Stimulated activated memory B cell treated with anti-CD40 and anti-IgM and Interleukin-4, amounts not matched to agents 10 μg/mL and 1 μg/mL and 100 μg/mL, for 72 hours (primary cell): ENCODE measurements around the gene MYBPC2.
A peak's percentile ranks its signal among the peaks of the same experiment; 100 is the strongest.

ENCODE experiments used
- ATAC-seq: fragments of 150-1000 bp; cut with Tn5 transposase; 2 replicates; pipeline ENCODE4 v1.10.0; 2021
- H3K27ac Mint-ChIP-seq: one replicate; pipeline ENCODE4 v1.8.0; 2022; ENCODE audit warnings: mild to moderate bottlenecking, mixed read lengths
- H3K27me3 Mint-ChIP-seq: one replicate; pipeline ENCODE4 v1.8.0; 2022; ENCODE audit warnings: mixed read lengths
- H3K36me3 Mint-ChIP-seq: one replicate; pipeline ENCODE4 v1.8.0; 2022; ENCODE audit warnings: mixed read lengths
- H3K4me1 Mint-ChIP-seq: one replicate; pipeline ENCODE4 v1.8.0; 2022; ENCODE audit warnings: mixed read lengths
- H3K4me3 Mint-ChIP-seq: one replicate; pipeline ENCODE4 v1.8.0; 2022; ENCODE audit warnings: mild to moderate bottlenecking, moderate library complexity, mixed read lengths
- H3K9me3 Mint-ChIP-seq: one replicate; pipeline ENCODE4 v1.8.0; 2022; ENCODE audit warnings: mixed read lengths

MYBPC2 gene

DNA sequence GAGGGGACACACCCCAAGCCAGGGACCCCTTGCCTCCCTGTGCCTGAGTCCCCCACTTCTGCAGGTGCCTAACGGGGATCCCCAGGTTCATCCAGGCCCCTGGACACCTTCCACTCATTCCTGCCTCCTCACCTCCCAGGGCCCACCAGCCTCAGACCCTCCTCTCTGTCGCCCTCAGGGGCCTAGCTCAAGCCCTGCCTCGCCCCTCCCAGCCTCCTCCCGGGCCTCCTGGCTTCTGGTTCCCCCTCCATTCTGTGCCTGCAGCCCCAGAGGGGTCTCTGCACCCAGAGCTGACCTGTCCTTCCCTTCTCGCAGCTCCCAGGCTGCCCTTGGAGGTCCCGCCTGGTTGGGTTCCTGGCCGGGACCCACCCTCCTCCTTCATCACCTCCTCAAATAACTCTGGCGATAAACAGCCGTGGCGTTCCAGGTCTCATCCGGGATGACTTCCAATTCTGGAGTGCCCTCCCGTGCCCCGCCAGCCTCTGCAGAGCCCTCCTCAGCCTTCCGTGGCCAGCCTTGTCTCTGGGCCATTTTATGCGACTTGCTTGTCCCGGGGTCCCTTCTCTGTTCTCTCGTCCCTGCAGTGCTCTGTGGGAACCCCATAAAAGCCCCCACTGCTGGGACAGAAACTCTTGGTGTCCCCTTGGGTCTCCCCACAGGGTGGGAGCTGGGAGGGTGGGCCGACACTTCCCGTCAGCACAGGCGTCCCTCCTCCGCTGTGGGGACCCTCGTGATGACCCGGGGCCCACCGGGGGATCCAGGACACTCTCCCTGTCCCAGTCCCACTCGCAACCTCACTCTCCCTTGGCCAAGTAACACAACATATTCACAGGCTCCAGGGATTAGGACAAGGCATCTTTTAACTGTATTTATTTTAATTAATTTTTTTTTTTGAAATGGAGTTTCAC is 69.1 kb downstream of the MYBPC2 start:
- no peaks in the 10 kb centered on the region for H3K4me1 Mint-ChIP-seq
- no peak overlapping the region for H3K27ac Mint-ChIP-seq
- H3K9me3 Mint-ChIP-seq = no peaks in the 10 kb centered on the region
- H3K36me3 Mint-ChIP-seq = peaks cover 11% of the 10 kb centered on the region
- H3K4me3 Mint-ChIP-seq = no peak overlapping the region
- no peaks in the 10 kb centered on the region for H3K27me3 Mint-ChIP-seq
- ATAC-seq = no peak

DNA sequence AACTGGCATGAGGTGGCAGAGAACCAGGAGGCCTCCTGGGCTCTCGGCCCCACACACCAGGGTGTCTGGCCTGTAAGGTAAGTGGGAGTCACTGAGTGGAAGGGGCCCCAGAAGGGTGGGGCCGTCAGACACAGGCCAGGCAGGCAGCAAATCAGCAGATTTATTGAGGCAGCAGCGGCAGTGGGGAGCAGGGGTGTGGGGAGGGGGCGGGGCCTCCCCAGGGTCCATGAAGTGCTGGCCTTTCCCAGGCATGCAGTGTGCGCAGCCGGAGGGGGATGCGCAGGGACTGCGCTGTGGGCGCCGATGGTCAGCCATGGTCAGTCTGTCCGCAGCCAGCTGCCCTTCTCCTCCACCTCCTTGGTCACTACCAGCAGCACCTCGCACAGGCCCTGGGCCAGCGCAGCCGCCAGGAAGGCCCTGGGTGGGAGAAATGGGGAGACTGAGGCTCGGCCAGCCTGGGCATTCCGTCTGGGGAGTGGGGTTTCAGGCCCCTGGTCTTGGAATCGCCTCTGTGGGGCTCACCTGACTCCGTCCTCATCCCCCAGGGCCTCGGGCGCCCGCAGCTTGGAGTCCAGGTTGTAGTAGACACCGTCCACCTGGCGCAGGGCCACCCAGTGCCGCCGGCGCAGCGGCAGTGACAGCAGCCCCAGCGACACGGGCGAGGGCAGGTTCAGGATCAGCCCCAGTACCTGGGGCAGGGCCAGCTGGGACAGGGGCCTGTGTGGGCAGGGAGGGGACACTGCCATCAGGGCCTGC is 73.3 kb downstream of the MYBPC2 start:
- no peak for ATAC-seq
- H3K27ac Mint-ChIP-seq = no peak overlapping the region
- H3K4me3 Mint-ChIP-seq = no peak overlapping the region
- peaks cover 26% of the 10 kb centered on the region for H3K36me3 Mint-ChIP-seq
- no peaks in the 10 kb centered on the region for H3K9me3 Mint-ChIP-seq
- H3K27me3 Mint-ChIP-seq = no peaks in the 10 kb centered on the region
- H3K4me1 Mint-ChIP-seq = peaks cover 18% of the 10 kb centered on the region

DNA sequence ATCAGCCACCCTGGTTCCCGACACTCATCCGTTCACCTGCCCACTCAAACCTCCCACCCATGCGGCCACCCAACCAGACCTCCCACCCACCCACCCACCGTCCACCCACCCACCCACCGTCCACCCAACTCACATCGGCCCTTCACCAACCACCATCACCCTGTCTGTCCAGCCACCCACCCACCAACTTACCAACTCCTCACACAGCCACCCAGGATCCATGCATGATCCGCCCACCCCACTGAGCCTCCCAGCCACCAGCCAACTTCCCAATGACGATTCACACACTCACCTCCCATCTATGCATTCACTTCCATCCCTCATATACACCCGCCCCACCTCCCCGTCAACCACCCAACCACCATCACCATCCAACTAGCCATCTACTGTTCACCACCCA is 74.0 kb downstream of the MYBPC2 start:
- peaks cover 2% of the 10 kb centered on the region for H3K9me3 Mint-ChIP-seq
- no peaks in the 10 kb centered on the region for H3K27me3 Mint-ChIP-seq
- ATAC-seq = no peak
- peaks cover 26% of the 10 kb centered on the region for H3K36me3 Mint-ChIP-seq
- H3K27ac Mint-ChIP-seq = no peak overlapping the region
- H3K4me1 Mint-ChIP-seq = peaks cover 24% of the 10 kb centered on the region
- no peak overlapping the region for H3K4me3 Mint-ChIP-seq

DNA sequence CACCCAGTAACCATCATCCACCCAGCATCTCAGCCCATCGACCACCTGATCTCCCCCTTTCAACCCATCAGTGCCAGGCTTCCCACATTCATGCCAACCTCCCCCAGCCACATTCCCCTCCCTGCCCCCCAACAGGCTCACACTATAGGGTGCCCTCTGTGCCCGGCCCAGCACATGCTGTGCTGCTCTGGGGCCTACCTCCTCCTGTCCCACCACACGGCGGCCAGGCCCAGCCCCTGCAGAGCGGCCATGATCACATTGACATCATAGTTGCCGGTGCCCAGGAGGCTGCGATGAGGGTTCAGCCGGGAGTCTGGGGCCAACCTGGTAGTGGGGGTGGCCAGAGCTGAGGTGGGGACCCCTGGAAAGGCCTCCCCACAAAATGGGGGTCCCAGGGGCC is 74.7 kb downstream of the MYBPC2 start:
- Mint-ChIP-seq H3K9me3 (peaks cover 2% of the 10 kb centered on the region), H3K27me3 (no peaks in the 10 kb centered on the region), H3K4me1 (peaks cover 28% of the 10 kb centered on the region), H3K4me3 (no peak overlapping the region), H3K27ac (no peak overlapping the region), H3K36me3 (peaks cover 26% of the 10 kb centered on the region)
- ATAC-seq = no peak

DNA sequence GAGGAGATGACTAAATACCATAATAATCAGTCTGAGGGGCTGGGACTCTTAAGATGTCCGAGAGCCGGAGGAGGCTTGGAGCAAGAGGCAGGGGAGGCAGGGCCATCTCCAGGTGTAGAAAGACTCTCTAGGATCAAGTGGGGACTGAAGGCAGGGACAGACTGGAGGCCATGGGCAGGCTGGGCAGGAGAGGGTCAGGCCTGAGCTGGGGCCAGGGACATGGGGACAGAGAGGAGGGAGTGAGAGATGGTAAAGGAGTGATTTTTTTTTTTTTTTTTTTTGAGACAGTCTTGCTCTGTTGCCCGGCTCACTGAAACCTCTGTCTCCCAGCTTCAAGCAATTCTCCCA is 76.1 kb downstream of the MYBPC2 start:
- H3K9me3 Mint-ChIP-seq = peaks cover 2% of the 10 kb centered on the region
- no peak overlapping the region for H3K27ac Mint-ChIP-seq
- peaks cover 26% of the 10 kb centered on the region for H3K36me3 Mint-ChIP-seq
- H3K27me3 Mint-ChIP-seq = peaks cover 11% of the 10 kb centered on the region
- ATAC-seq = no peak
- H3K4me1 Mint-ChIP-seq = peaks cover 28% of the 10 kb centered on the region
- no peak overlapping the region for H3K4me3 Mint-ChIP-seq

DNA sequence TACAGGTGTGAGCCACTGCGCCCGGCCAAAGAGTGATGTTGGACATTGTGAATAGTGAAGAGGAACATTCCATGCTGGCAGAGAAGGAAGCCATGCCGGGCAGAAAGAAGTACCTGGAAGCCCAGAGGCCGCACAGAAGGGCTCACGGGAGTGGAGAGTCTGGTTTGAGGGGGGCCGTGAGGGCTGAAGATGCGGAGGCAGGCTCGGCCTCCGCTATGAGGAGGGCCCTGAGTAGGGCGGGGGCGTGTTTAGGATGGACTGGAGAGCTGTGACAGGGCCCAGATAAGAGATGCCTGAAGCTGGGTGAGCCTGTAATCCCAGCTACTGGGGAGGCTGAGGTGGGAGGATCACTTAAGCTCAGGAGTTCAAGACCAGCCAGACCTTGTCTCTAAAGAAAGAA is 76.7 kb downstream of the MYBPC2 start:
- ATAC-seq = no peak
- Mint-ChIP-seq H3K27ac (no peak overlapping the region), H3K27me3 (peaks cover 15% of the 10 kb centered on the region), H3K9me3 (peaks cover 2% of the 10 kb centered on the region), H3K4me1 (peaks cover 28% of the 10 kb centered on the region), H3K36me3 (peaks cover 26% of the 10 kb centered on the region), H3K4me3 (peak overlapping the region; percentile 49)

DNA sequence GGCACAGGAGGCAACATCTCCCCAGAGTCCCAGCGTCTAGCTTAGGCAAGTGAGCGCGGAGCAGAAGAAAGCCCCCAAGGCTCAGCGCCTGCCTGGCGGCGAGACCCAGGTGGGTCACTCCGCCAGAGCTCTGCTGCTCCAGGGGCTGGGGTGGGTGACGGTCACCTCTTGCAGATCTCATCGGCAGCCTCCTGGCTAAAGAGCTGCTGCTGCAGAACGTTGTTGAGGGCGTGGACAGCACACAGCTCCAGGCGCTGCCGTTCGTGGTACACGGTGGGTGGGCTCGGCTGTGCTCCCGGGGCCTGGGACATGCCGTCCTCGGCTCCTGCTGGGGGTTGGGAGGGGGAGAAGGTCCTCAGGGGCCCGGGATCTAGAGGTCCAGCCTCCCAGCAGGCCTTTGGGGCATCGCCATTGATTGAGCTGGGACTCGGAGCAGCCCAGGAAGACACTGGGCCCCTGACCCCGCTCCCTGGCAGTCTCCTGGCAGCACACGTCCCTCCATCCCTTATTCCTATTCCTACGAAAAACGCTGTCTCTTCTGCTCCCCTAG is 77.5 kb downstream of the MYBPC2 start:
- peaks cover 2% of the 10 kb centered on the region for H3K9me3 Mint-ChIP-seq
- H3K27me3 Mint-ChIP-seq = peaks cover 20% of the 10 kb centered on the region

DNA sequence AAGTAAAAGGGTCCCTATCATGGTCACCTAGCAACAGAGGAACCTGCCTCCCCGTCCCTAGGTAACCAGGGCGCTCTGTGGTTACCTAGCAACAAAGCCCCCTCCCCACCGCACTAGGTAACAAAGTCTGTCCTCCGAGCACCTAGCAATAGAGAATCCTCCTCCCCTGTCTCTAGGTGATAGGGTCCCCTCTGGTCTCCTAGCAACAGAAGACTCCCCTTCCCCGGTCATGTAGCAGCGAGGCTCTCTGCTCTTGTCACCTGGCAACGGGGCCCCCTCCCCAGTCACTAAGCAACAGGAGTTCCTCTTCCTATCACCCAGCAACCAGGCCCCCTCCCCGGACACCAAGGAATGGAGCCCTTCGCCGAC is 78.0 kb downstream of the MYBPC2 start:
- Mint-ChIP-seq H3K9me3 (peaks cover 2% of the 10 kb centered on the region), H3K27ac (peak overlapping the region; percentile 89), H3K36me3 (peaks cover 20% of the 10 kb centered on the region), H3K4me3 (peak overlapping the region; percentile 82), H3K27me3 (peaks cover 24% of the 10 kb centered on the region), H3K4me1 (peaks cover 28% of the 10 kb centered on the region)
- no peak for ATAC-seq

More for the DNA sequence above, 77.5 kb downstream of the MYBPC2 start:
- no peak for ATAC-seq
- peak overlapping the region; percentile 89 for H3K27ac Mint-ChIP-seq
- H3K36me3 Mint-ChIP-seq = peaks cover 24% of the 10 kb centered on the region
- H3K4me3 Mint-ChIP-seq = peak overlapping the region; percentile 82
- H3K4me1 Mint-ChIP-seq = peaks cover 28% of the 10 kb centered on the region

DNA sequence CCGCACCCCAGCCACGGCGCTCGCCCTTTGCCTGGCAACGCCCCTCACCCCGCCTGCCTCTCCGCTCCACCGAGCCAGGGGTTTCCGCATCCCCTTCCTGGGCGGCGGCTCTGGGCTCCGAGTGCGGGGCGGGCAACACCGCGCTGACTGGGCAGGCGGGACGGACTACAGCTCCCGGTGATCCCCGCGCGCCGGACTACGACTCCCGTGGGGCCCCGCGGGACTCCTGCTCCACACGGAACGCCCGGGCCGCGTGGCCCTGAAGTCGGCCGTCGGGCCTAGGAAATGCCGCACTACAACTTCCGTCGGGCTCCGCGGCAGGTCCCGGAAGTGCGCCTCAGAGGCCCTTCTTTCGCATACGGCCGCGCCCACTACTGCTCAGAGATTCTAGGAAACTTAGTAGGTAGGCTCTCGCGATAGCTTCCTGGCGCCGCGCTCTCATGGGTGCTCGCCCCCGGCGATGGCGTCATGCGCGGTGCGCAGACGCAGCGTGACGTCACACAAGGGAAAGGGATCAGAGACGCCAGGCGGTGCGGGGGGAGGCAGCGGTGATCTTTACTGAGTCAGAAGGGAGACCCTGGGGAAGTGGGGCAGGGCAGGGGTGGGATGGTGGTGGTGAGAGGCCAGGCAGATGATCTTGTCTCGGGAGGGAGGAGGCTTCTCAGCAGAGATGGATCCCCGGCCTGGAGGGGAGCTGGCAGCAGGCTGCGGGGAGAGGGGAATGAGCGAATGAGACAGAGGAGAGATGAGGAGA is 78.6 kb downstream of the MYBPC2 start, which contains the start of gene JOSD2:
Gene JOSD2, minus strand, starts transcription at position 123 of the 754 bp plus-strand sequence. CDS start 760 bp downstream, outside the sequence.
- peak; percentile 92 for ATAC-seq
- H3K9me3 Mint-ChIP-seq = peaks cover 2% of the 10 kb centered on the region
- peak within 1 kb of the TSS; percentile 89 for H3K27ac Mint-ChIP-seq
- peaks cover 28% of the 10 kb centered on the region for H3K4me1 Mint-ChIP-seq
- peak within 1 kb of the TSS; percentile 82 for H3K4me3 Mint-ChIP-seq
- peaks cover 30% of the 10 kb centered on the region for H3K27me3 Mint-ChIP-seq
- H3K36me3 Mint-ChIP-seq = peaks cover 18% of the 10 kb centered on the region

DNA sequence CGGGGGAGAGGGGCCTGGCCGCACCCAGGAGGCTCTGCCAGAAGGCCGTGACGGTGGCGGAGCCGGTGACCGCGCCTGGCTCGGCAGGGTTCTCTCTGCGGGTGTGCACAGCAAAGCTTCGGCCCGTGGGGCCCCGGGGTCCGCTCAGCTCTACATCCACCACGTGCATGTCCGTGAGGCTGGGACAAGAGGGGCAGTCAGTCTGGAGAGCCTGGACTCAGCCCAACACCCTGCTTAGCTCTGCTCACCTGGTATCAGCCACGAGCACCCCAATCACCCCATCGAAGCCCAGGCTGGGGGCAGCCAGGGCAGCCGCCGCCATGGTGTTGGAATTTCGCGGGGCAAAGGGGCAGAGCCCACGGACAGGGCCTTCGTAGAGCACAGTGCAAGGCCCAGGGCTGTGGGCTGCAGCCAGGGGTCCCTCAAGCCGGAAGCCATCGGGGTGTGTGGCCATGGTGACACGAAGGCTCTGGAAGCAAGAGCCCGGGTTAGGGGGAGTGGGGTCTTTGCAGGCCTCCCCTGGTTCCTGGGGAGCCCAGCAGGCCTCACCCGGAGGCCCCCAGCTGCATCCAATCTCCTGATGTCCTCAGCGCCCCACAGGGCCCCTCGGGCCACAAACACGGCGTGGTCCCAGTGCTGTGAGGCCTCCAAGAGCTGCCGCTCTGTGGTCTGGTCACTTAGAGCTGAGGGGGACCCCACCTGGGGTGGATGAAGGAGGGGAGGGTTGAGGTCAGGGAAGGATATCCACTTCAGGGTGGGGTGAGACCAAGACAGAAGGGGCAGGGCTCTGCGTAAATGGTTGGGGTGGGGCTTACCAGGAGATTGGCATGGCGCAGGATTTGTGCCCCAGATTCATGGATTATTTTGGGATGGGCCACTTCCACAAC is 79.7 kb downstream of the MYBPC2 start:
- H3K27ac Mint-ChIP-seq = peak overlapping the region; percentile 89
- peaks cover 32% of the 10 kb centered on the region for H3K27me3 Mint-ChIP-seq
- H3K9me3 Mint-ChIP-seq = peaks cover 2% of the 10 kb centered on the region

DNA sequence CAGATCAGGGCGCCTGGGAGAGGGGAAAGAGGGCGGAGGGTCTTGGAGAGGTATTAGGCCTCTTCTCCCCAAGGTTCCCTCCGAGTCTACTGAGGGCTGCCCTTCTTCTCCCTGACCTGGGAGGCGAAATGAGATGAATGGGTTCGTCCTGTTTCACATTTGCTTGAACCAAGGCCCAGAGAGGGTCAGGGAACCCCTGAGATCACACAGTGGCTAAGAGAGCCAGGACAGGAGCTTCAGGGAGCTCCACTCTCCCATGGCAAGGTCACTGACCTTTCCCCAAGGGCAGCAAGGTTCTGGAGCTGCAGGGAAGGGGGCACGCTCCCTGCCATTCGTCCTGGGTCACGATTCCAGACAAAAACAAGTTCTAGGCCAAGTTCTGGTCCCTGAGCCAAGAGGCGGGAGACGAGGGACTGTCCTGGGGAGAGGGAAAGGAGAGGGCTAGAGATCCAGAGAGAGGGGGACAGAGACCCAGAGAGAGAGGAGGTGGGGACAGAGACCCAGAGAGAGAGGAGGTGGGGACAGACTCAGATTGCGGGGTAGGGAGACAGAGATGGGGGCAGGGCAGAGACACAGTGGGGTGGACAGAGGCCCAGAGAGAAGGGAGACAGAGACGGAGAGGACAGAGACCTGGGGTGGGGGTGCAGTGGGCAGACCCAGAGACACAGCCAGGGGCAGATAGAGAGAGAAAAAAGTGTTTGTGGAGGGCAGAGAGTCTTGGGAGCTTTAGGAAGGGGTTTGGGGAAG is 80.5 kb downstream of the MYBPC2 start:
- H3K36me3 Mint-ChIP-seq = peaks cover 1% of the 10 kb centered on the region
- H3K4me1 Mint-ChIP-seq = peaks cover 28% of the 10 kb centered on the region
- ATAC-seq = no peak
- H3K9me3 Mint-ChIP-seq = peaks cover 2% of the 10 kb centered on the region
- no peak overlapping the region for H3K27ac Mint-ChIP-seq
- no peak overlapping the region for H3K4me3 Mint-ChIP-seq
- H3K27me3 Mint-ChIP-seq = peaks cover 32% of the 10 kb centered on the region

More for the DNA sequence above, 79.7 kb downstream of the MYBPC2 start:
- Mint-ChIP-seq H3K4me1 (peaks cover 28% of the 10 kb centered on the region), H3K36me3 (peaks cover 9% of the 10 kb centered on the region), H3K4me3 (no peak overlapping the region)
- ATAC-seq = no peak

DNA sequence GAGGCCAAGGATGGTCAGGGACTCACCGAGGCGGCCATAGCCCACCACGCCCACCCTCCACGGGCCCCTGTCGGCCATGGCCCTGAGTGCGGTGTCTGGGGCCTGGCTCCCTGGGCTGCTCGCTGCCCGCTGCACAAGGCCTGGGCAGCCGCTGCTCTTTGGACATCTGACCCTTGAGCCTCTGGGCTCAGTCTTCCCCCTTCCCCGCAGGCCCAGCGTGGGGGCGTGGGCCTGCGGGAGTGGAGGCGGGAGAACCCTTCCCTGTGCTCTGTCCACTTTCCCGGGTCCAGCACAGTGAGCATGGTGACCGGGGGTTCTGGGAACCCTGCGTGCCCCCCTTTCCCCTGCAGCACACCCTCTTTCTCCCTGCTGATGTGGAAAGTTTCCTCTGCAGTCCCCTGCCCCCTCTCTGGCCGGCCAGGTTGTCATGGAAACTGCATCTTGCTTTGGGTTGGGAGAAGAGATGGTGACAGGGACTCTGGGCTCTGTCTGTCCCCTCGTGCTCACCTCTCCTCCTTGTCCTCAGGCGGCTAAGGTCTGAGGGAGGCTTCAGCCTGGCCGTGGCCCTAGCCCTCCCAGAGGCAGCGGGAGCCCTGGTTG is 81.2 kb downstream of the MYBPC2 start, which contains the start of gene ASPDH:
Gene ASPDH, minus strand, starts transcription at position 168 of the 600 bp plus-strand sequence. Its CDS starts 90 bp downstream, at position 78.
- Mint-ChIP-seq H3K27me3 (peaks cover 32% of the 10 kb centered on the region), H3K27ac (no peak within 1 kb of the TSS), H3K9me3 (peaks cover 2% of the 10 kb centered on the region), H3K4me1 (peaks cover 24% of the 10 kb centered on the region), H3K4me3 (no peak within 1 kb of the TSS), H3K36me3 (no peaks in the 10 kb centered on the region)
- no peak for ATAC-seq
